ENCODE measurements around the gene PCDH7.

PCDH7 gene

GRCh38 chr4:30720021-30720660, at the start of gene PCDH7:
Gene PCDH7, plus strand, starts transcription at chr4:30720369. Its CDS starts 1,054 bp downstream, at chr4:30721423.
- H3K27me3 ChIP-seq (ENCODE audit: low read depth, low read length), result no peaks in the 10 kb centered on the region
- no peaks in the 10 kb centered on the region for H3K4me1 ChIP-seq (ENCODE audit: low read length)
- H3K27ac ChIP-seq (ENCODE audit: low read length), result no peak within 1 kb of the TSS
- H3K9me3 ChIP-seq (ENCODE audit: insufficient read depth, low read length), result no peaks in the 10 kb centered on the region; the same call in 1 of the 2 replicates
- no peaks in the 10 kb centered on the region for H3K36me3 ChIP-seq (replicated peaks; ENCODE audit: low read depth, low read length)
- H3K79me2 ChIP-seq (ENCODE audit: low read length), result no peaks in the 10 kb centered on the region
- no peaks in the 10 kb centered on the region for H4K20me1 ChIP-seq (ENCODE audit: insufficient read depth, low read length)
- no peak within 1 kb of the TSS for H3K9ac ChIP-seq (ENCODE audit: low read length)
- no peak within 1 kb of the TSS for H3K4me3 ChIP-seq (ENCODE audit: low read length)
- no peak within 1 kb of the TSS for H2AFZ ChIP-seq (ENCODE audit: low read depth, low read length)
- TF ChIP-seq EZH2phosphoT487 (IDR thresholded peaks at IDR 0.05; ENCODE audit: low read depth), result no peak
- TF ChIP-seq CTCF (IDR thresholded peaks at IDR 0.05; ENCODE audit: low read depth, low read length), result no peak
- no peak within 1 kb of the TSS for H3K4me2 ChIP-seq (ENCODE audit: low read length)

GRCh38 chr4:30671926-30672448, 48.2 kb upstream of the PCDH7 start:
- Histone ChIP-seq H3K36me3 (replicated peaks; ENCODE audit: low read depth, low read length) (no peaks in the 10 kb centered on the region), H2AFZ (ENCODE audit: low read depth, low read length) (no peak overlapping the region), H3K4me2 (ENCODE audit: low read length) (no peak overlapping the region), H3K9ac (ENCODE audit: low read length) (no peak overlapping the region), H3K4me1 (ENCODE audit: low read length) (no peaks in the 10 kb centered on the region), H3K79me2 (ENCODE audit: low read length) (no peaks in the 10 kb centered on the region), H4K20me1 (ENCODE audit: insufficient read depth, low read length) (no peaks in the 10 kb centered on the region), H3K27me3 (ENCODE audit: low read depth, low read length) (no peaks in the 10 kb centered on the region), H3K4me3 (ENCODE audit: low read length) (no peak overlapping the region), H3K27ac (ENCODE audit: low read length) (no peak overlapping the region), H3K9me3 (ENCODE audit: insufficient read depth, low read length) (no peaks in the 10 kb centered on the region)
- no peak for TF ChIP-seq CTCF (IDR thresholded peaks at IDR 0.05; ENCODE audit: low read depth, low read length)
- no peak for TF ChIP-seq EZH2phosphoT487 (IDR thresholded peaks at IDR 0.05; ENCODE audit: low read depth)

- Histone ChIP-seq H3K9me3 (ENCODE audit: insufficient read depth, low read length) (no peaks in the 10 kb centered on the region), H3K27ac (ENCODE audit: low read length) (no peak overlapping the region), H3K36me3 (replicated peaks; ENCODE audit: low read depth, low read length) (no peaks in the 10 kb centered on the region), H3K27me3 (ENCODE audit: low read depth, low read length) (no peaks in the 10 kb centered on the region), H2AFZ (ENCODE audit: low read depth, low read length) (no peak overlapping the region), H3K4me3 (ENCODE audit: low read length) (no peak overlapping the region), H3K9ac (ENCODE audit: low read length) (no peak overlapping the region), H4K20me1 (ENCODE audit: insufficient read depth, low read length) (no peaks in the 10 kb centered on the region), H3K4me1 (ENCODE audit: low read length) (no peaks in the 10 kb centered on the region), H3K4me2 (ENCODE audit: low read length) (no peak overlapping the region), H3K79me2 (ENCODE audit: low read length) (no peaks in the 10 kb centered on the region)
- TF ChIP-seq EZH2phosphoT487 (IDR thresholded peaks at IDR 0.05; ENCODE audit: low read depth) (no peak), CTCF (IDR thresholded peaks at IDR 0.05; ENCODE audit: low read depth, low read length) (no peak)
Measured at GRCh38 chr4:30696191-30696590, 24.0 kb upstream of the PCDH7 start.

- Histone ChIP-seq H3K9me3 (ENCODE audit: insufficient read depth, low read length) (peaks cover 7% of the 10 kb centered on the region), H3K27ac (ENCODE audit: low read length) (no peak overlapping the region), H3K79me2 (ENCODE audit: low read length) (no peaks in the 10 kb centered on the region), H3K9ac (ENCODE audit: low read length) (no peak overlapping the region), H3K4me2 (ENCODE audit: low read length) (peak overlapping the region; percentile 15; the same call in 1 of the 2 replicates), H3K4me1 (ENCODE audit: low read length) (no peaks in the 10 kb centered on the region), H2AFZ (ENCODE audit: low read depth, low read length) (no peak overlapping the region), H3K36me3 (replicated peaks; ENCODE audit: low read depth, low read length) (peaks cover 4% of the 10 kb centered on the region), H4K20me1 (ENCODE audit: insufficient read depth, low read length) (no peaks in the 10 kb centered on the region), H3K4me3 (ENCODE audit: low read length) (no peak overlapping the region), H3K27me3 (ENCODE audit: low read depth, low read length) (no peaks in the 10 kb centered on the region)
- TF ChIP-seq EZH2phosphoT487 (IDR thresholded peaks at IDR 0.05; ENCODE audit: low read depth), result no peak
- peak; percentile 80 for TF ChIP-seq CTCF (IDR thresholded peaks at IDR 0.05; ENCODE audit: low read depth, low read length)
Measured at GRCh38 chr4:30714408-30715031, 5.6 kb upstream of the PCDH7 start.

Measured in OCI-LY3 (cell line).